ENCODE data around the gene ARMC9.
"Not testable (repeated sequence)": the region's sequence is repeated elsewhere in the genome, so short reads cannot be mapped to it uniquely, and the experiment has no call there.

DNA sequence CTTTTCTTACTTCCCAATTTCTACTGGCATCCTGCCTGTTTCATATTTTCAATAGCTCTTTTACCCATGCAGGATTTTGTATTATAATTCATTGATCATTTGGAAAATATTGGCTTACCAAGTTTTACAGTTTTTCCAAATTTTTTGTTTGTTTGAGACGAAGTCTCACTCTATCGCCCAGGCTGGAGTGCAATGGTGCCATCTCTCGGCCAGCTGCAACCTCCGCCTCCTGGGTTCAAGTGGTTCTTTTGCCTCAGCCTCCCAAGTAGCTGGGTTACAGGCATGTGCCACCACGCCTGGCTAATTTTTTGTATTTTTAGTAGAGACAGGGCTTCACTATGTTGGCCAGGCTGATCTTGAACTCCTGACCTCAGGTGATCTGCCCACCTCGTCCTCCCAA lies 105.8 kb downstream of the ARMC9 start:
- TF ChIP-seq, protein P1, sequence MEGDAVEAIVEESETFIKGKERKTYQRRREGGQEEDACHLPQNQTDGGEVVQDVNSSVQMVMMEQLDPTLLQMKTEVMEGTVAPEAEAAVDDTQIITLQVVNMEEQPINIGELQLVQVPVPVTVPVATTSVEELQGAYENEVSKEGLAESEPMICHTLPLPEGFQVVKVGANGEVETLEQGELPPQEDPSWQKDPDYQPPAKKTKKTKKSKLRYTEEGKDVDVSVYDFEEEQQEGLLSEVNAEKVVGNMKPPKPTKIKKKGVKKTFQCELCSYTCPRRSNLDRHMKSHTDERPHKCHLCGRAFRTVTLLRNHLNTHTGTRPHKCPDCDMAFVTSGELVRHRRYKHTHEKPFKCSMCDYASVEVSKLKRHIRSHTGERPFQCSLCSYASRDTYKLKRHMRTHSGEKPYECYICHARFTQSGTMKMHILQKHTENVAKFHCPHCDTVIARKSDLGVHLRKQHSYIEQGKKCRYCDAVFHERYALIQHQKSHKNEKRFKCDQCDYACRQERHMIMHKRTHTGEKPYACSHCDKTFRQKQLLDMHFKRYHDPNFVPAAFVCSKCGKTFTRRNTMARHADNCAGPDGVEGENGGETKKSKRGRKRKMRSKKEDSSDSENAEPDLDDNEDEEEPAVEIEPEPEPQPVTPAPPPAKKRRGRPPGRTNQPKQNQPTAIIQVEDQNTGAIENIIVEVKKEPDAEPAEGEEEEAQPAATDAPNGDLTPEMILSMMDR (IDR thresholded peaks at IDR 0.05) = not testable (repeated sequence)
- TF ChIP-seq POLR2A (IDR thresholded peaks at IDR 0.05) = not testable (repeated sequence)

Measured in uterus (tissue), 2 donors.